Brain microvascular endothelial cell (primary cell): Measurements from ENCODE around the gene ERCC6L.

Experiments used
- DNase-seq: peaks from one replicate; pipeline ENCODE4 v3.0.0-alpha.2; 2020
- H3K27ac ChIP-seq: fragments of 250-450 bp; sonication (Bioruptor Pico); 2 replicates; pipeline ENCODE4 v1.5.1; 2020; ENCODE audit warnings: mild to moderate bottlenecking, moderate library complexity
- H3K27me3 ChIP-seq: fragments of 250-450 bp; sonication (Bioruptor Pico); replicated peaks from 2 replicates; pipeline ENCODE4 v1.5.1; 2020; ENCODE audit warnings: mild to moderate bottlenecking
- H3K36me3 ChIP-seq: fragments of 250-450 bp; sonication (Bioruptor Pico); replicated peaks from 2 replicates; pipeline ENCODE4 v1.5.1; 2020; ENCODE audit warnings: mild to moderate bottlenecking
- H3K4me3 ChIP-seq: 2 replicates; pipeline ENCODE4 v1.5.1; 2011; ENCODE audit warnings: low read depth, mild to moderate bottlenecking, control low read depth, low read length, moderate library complexity
- CTCF ChIP-seq: IDR thresholded peaks from 2 replicates; pipeline ENCODE4 v1.5.1; 2011; ENCODE audit warnings: low read depth, mild to moderate bottlenecking, moderate library complexity, low read length, control low read depth, inconsistent platforms; ENCODE audit errors: missing control alignments
- in situ Hi-C: cut with HindIII; loops from 2 replicates; pipeline ENCODE4 v1.10.0; 2017; ENCODE audit warnings: low sequenced_read_pairs, low pct_ligation_motif_present

The ERCC6L gene

GRCh38 chrX:72269671-72270251 lies 30.9 kb upstream of the ERCC6L start:
- Histone ChIP-seq H3K27me3 (no peaks in the 10 kb centered on the region), H3K27ac (peak overlapping the region; percentile 89), H3K36me3 (peaks cover 68% of the 10 kb centered on the region), H3K4me3 (no peak overlapping the region)
- no peak for TF ChIP-seq CTCF
- peak; percentile 86 for DNase-seq
- in situ Hi-C loops: no loop called here

GRCh38 chrX:72268597-72269365 lies 30.0 kb upstream of the ERCC6L start:
- H3K27me3 ChIP-seq: no peaks in the 10 kb centered on the region
- peaks cover 58% of the 10 kb centered on the region for H3K36me3 ChIP-seq
- no peak for TF ChIP-seq CTCF
- in situ Hi-C loops: no loop called here
- H3K27ac ChIP-seq: peak overlapping the region; percentile 89
- no peak overlapping the region for H3K4me3 ChIP-seq
- DNase-seq: peak; percentile 87

- peaks cover 25% of the 10 kb centered on the region for H3K36me3 ChIP-seq
- H3K4me3 ChIP-seq: no peak overlapping the region
- H3K27ac ChIP-seq: no peak overlapping the region
- no peak for TF ChIP-seq CTCF
- in situ Hi-C loops: no loop called here
- peaks cover 2% of the 10 kb centered on the region for H3K27me3 ChIP-seq
- DNase-seq: no peak
These were observed 26.4 kb upstream of the ERCC6L start for GRCh38 chrX:72265263-72265662.

- Histone ChIP-seq H3K27me3 (peaks cover 2% of the 10 kb centered on the region), H3K27ac (no peak overlapping the region), H3K36me3 (peaks cover 3% of the 10 kb centered on the region), H3K4me3 (no peak overlapping the region)
- no peak for DNase-seq
- no peak for TF ChIP-seq CTCF
- in situ Hi-C loops: no loop called here
These were observed 23.2 kb upstream of the ERCC6L start for GRCh38 chrX:72262077-72262476.

GRCh38 chrX:72260448-72260847 lies 21.6 kb upstream of the ERCC6L start:
- H3K27ac ChIP-seq: no peak overlapping the region
- no peak for TF ChIP-seq CTCF
- H3K27me3 ChIP-seq: peaks cover 9% of the 10 kb centered on the region
- in situ Hi-C loops: no loop called here
- H3K4me3 ChIP-seq: no peak overlapping the region
- no peak for DNase-seq
- H3K36me3 ChIP-seq: no peaks in the 10 kb centered on the region
